Type B pancreatic cell (in vitro differentiated cells): Measurements from ENCODE around the gene TJP2. TPM values are rescaled to one million over a fixed set of nuclear protein-coding genes. Genes with fewer than 3 reads are reported as not detected.

Experiments
- DNase-seq: peaks from one replicate; pipeline ENCODE4 v3.0.0; 2021; ENCODE audit warnings: mixed read lengths; ENCODE audit not compliant: unreplicated experiment; ENCODE audit errors: extremely low spot score
- H3K27ac Mint-ChIP-seq: 2 replicates; pipeline ENCODE4 v1.8.0; 2021; ENCODE audit warnings: mild to moderate bottlenecking, mixed read lengths
- H3K27me3 Mint-ChIP-seq: 2 replicates; pipeline ENCODE4 v1.8.0; 2021; ENCODE audit warnings: mixed read lengths
- H3K36me3 Mint-ChIP-seq: 2 replicates; pipeline ENCODE4 v1.8.0; 2021; ENCODE audit warnings: mixed read lengths
- H3K4me1 Mint-ChIP-seq: one replicate; pipeline ENCODE4 v1.8.0; 2021; ENCODE audit warnings: mixed read lengths; ENCODE audit not compliant: unreplicated experiment
- H3K4me3 Mint-ChIP-seq: 2 replicates; pipeline ENCODE4 v1.8.0; 2021; ENCODE audit warnings: mild to moderate bottlenecking, mixed read lengths
- H3K9me3 Mint-ChIP-seq: 2 replicates; pipeline ENCODE4 v1.8.0; 2021; ENCODE audit warnings: mixed read lengths
- total RNA-seq: library from RNA; stranded (reverse); gene quantifications from 2 replicates; pipeline ENCODE4 v1.2.1, GENCODE V29; 2021; ENCODE audit warnings: low replicate concordance
- TF ChIP-seq, protein P1 (sequence below): fragments of 200-600 bp; sonication (generic); conservative IDR thresholded peaks from 2 replicates; pipeline ENCODE4 v1.5.0; 2021; ENCODE audit warnings: antibody characterized with exemption, mild to moderate bottlenecking

TJP2 gene
- total RNA-seq, 1 donor from 2014 or later = 85.2 TPM

DNA sequence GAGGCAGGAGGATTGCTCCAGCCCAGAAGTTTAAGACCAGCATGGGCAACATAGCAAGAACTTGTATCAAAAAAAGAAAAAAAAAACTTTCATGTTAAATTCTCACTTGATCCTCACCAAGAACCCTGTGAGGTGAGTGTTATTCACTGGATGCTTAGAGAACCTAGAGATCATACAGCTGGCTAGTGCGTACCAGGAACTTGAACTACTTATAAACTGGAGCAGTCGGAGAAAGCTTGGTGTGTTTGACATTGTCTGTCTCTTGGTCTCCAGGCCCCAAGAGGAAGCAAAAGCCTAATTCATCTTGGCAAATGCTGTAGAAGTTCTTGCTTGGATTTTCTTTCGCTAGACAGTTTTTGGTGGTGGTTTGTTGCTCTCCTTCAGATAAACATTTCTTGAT is 18.1 kb downstream of the TJP2 start:
- peak overlapping the region; percentile 48 for H3K27ac Mint-ChIP-seq

DNA sequence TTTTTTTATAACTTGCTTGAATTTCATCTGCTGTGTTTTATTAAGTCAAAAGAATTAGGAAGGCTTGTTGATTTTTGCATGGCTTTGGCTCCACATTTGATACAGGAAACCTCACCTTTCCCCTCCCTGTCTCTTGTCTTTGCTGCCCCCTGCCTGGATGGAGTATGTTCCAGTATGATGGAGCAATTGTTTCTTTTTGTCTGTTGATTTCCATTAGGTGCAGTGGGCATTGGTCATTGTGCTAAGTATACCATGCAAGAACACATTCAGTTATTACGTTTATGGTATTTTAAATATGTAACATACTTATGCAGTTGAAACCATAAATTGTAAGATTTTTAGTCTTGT is 19.6 kb downstream of the TJP2 start:
- H3K9me3 Mint-ChIP-seq = no peaks in the 10 kb centered on the region
- peaks cover 24% of the 10 kb centered on the region for H3K4me1 Mint-ChIP-seq
- no peak for DNase-seq
- no peaks in the 10 kb centered on the region for H3K36me3 Mint-ChIP-seq
- no peaks in the 10 kb centered on the region for H3K27me3 Mint-ChIP-seq
- H3K27ac Mint-ChIP-seq = no peak overlapping the region
- no peak overlapping the region for H3K4me3 Mint-ChIP-seq
- TF ChIP-seq, protein P1, sequence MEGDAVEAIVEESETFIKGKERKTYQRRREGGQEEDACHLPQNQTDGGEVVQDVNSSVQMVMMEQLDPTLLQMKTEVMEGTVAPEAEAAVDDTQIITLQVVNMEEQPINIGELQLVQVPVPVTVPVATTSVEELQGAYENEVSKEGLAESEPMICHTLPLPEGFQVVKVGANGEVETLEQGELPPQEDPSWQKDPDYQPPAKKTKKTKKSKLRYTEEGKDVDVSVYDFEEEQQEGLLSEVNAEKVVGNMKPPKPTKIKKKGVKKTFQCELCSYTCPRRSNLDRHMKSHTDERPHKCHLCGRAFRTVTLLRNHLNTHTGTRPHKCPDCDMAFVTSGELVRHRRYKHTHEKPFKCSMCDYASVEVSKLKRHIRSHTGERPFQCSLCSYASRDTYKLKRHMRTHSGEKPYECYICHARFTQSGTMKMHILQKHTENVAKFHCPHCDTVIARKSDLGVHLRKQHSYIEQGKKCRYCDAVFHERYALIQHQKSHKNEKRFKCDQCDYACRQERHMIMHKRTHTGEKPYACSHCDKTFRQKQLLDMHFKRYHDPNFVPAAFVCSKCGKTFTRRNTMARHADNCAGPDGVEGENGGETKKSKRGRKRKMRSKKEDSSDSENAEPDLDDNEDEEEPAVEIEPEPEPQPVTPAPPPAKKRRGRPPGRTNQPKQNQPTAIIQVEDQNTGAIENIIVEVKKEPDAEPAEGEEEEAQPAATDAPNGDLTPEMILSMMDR = no peak

More for the DNA sequence above, 18.1 kb downstream of the TJP2 start:
- H3K27me3 Mint-ChIP-seq = no peaks in the 10 kb centered on the region
- no peak for DNase-seq
- H3K4me1 Mint-ChIP-seq = peaks cover 27% of the 10 kb centered on the region
- no peak overlapping the region for H3K4me3 Mint-ChIP-seq
- TF ChIP-seq, protein P1 = no peak
- H3K9me3 Mint-ChIP-seq = no peaks in the 10 kb centered on the region
- no peaks in the 10 kb centered on the region for H3K36me3 Mint-ChIP-seq

DNA sequence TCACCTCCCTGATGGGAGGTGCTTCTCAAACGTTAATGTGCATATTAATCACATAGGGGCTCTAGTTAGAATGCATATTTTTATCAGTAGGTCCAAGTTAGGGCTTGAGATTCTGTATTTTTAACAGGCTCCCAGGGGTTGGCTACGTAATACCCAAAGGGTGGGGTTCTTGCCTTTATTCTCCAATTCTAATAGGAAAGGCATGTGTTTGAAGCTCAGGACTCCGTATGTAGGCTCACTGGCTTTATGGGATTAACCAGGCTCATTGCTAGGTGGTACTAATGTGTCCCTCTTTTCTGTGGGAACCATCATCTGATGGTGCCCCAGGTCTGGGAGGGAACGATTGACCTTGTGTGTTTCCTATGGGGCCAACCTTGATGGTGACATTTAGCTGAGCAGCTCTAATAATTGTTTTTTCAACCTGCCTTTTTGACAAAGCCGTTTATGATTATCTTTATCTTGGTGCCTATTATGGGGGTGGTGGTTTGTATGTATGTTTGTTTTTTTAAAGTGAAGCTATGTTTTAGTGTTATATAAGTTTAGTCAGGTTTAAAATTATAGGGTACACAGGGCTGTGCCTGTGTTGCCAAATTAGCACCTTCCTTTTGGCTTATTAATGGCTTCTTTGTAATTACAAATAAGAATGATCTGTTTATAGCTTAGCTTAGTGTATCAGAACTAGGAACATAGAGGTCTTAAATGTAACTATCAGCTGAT is 20.8 kb downstream of the TJP2 start:
- H3K9me3 Mint-ChIP-seq = no peaks in the 10 kb centered on the region
- no peak for DNase-seq
- H3K36me3 Mint-ChIP-seq = no peaks in the 10 kb centered on the region
- H3K4me3 Mint-ChIP-seq = no peak overlapping the region
- TF ChIP-seq, protein P1 = no peak
- peaks cover 26% of the 10 kb centered on the region for H3K4me1 Mint-ChIP-seq
- H3K27ac Mint-ChIP-seq = no peak overlapping the region
- H3K27me3 Mint-ChIP-seq = no peaks in the 10 kb centered on the region

DNA sequence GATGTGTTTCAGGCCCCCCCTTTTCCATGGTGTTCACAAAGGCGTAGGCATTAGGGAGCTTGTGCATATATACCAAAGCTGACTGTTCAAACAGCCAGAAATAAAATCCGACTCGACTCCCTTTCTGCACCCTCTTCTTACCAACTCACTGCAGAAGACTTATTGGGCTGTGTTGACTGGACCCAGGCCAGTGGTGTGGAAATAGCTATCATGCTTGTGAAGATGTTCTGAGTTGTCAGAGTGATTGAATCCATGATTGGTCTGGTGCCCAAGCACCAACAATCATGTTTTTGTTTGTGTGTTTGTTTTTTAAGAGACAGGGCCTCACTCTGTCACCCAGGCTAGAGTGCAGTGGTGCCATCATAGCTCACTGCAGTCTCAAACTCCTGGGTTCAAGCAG is 21.6 kb downstream of the TJP2 start:
- Mint-ChIP-seq H3K27ac (no peak overlapping the region), H3K36me3 (no peaks in the 10 kb centered on the region), H3K4me3 (no peak overlapping the region), H3K4me1 (peaks cover 28% of the 10 kb centered on the region), H3K9me3 (no peaks in the 10 kb centered on the region), H3K27me3 (no peaks in the 10 kb centered on the region)
- no peak for DNase-seq
- TF ChIP-seq, protein P1 = no peak

DNA sequence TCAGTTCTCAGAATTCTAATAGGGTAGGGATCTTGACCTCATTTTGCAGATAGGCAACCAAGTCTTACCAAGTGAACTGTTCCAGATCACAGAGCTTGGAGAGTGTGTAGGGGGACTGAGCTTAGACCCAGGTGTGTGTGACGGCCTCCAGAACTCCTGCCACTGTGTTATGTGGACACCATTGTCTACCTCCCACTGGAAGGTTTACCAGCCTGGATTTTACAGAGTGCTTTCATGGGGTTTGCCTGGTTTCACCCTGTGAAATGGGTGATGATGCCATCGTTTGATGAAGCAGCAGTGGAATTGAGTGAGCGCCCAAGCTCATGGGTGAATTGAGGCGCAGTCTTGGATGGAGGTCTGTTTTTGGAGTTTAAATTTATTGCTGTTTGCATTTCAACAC is 23.6 kb downstream of the TJP2 start:
- H3K36me3 Mint-ChIP-seq = no peaks in the 10 kb centered on the region
- no peak overlapping the region for H3K4me3 Mint-ChIP-seq
- no peak overlapping the region for H3K27ac Mint-ChIP-seq
- peaks cover 17% of the 10 kb centered on the region for H3K4me1 Mint-ChIP-seq
- H3K9me3 Mint-ChIP-seq = no peaks in the 10 kb centered on the region
- TF ChIP-seq, protein P1 = no peak
- H3K27me3 Mint-ChIP-seq = no peaks in the 10 kb centered on the region
- DNase-seq = no peak
